ENCODE measurements around the gene SLC5A2.
A peak's percentile ranks its signal among the peaks of the same experiment; 100 is the strongest.
"Not testable (repeated sequence)": the region's sequence is repeated elsewhere in the genome, so short reads cannot be mapped to it uniquely, and the experiment has no call there.

Gene SLC5A2

GRCh38 chr16:31501226-31501965 lies 18.5 kb downstream of the SLC5A2 start:
- DNase-seq = no peak

GRCh38 chr16:31501966-31502348 lies 19.0 kb downstream of the SLC5A2 start:
- no peak for DNase-seq

GRCh38 chr16:31502981-31503380 lies 20.1 kb downstream of the SLC5A2 start:
- no peak for DNase-seq

- not testable (repeated sequence) for DNase-seq
These were observed 20.6 kb downstream of the SLC5A2 start for GRCh38 chr16:31503555-31503954.

- DNase-seq = no peak
These were observed 21.2 kb downstream of the SLC5A2 start for GRCh38 chr16:31504159-31504558.

GRCh38 chr16:31505483-31505882 lies 22.6 kb downstream of the SLC5A2 start:
- no peak for DNase-seq

- DNase-seq = no peak
These were observed 24.6 kb downstream of the SLC5A2 start for GRCh38 chr16:31507617-31507928.

GRCh38 chr16:31507929-31508705 lies 25.2 kb downstream of the SLC5A2 start, which contains the start of gene RUSF1:
RUSF1 (minus strand) TSS chr16:31508391; CDS start chr16:31508373, 18 bp downstream.
- peak; percentile 70 for DNase-seq

GRCh38 chr16:31508706-31509195 lies 25.8 kb downstream of the SLC5A2 start:
- DNase-seq = no peak

GRCh38 chr16:31513126-31513525 lies 30.2 kb downstream of the SLC5A2 start:
- peak; percentile 69 for DNase-seq

- DNase-seq = no peak
These were observed 31.0 kb downstream of the SLC5A2 start for GRCh38 chr16:31513884-31514283.

GRCh38 chr16:31517800-31518402 lies 35.0 kb downstream of the SLC5A2 start:
- no peak for DNase-seq

GRCh38 chr16:31519759-31520431 lies 37.0 kb downstream of the SLC5A2 start:
- no peak for DNase-seq

GRCh38 chr16:31521368-31521767 lies 38.4 kb downstream of the SLC5A2 start:
- no peak for DNase-seq

GRCh38 chr16:31522071-31522470 lies 39.1 kb downstream of the SLC5A2 start:
- no peak for DNase-seq

- DNase-seq = not testable (repeated sequence)
These were observed 40.8 kb downstream of the SLC5A2 start for GRCh38 chr16:31523768-31524167.

- DNase-seq = no peak
These were observed 42.2 kb downstream of the SLC5A2 start for GRCh38 chr16:31525113-31525512.

- no peak for DNase-seq
These were observed 44.9 kb downstream of the SLC5A2 start, which contains the start of gene AHSP for GRCh38 chr16:31527734-31528274. AHSP (plus strand) TSS chr16:31527900; CDS start chr16:31528140, 240 bp downstream.

GRCh38 chr16:31528523-31529107 lies 45.7 kb downstream of the SLC5A2 start:
- DNase-seq = no peak

GRCh38 chr16:31529108-31529936 lies 46.4 kb downstream of the SLC5A2 start:
- DNase-seq = peak; percentile 33

GRCh38 chr16:31529937-31530312 lies 47.0 kb downstream of the SLC5A2 start:
- no peak for DNase-seq
